Measurements from ENCODE around the gene NEK6. TPM values are rescaled to one million over a fixed set of nuclear protein-coding genes. Genes with fewer than 3 reads are reported as not detected.

Gene NEK6
- total and polyA plus RNA-seq, 9 of the 15 experiments (the other 6 are each of a cell fraction or from before 2014, with no cell fraction given) = 3.1 to 19.0 (median 8.4) TPM

DNA sequence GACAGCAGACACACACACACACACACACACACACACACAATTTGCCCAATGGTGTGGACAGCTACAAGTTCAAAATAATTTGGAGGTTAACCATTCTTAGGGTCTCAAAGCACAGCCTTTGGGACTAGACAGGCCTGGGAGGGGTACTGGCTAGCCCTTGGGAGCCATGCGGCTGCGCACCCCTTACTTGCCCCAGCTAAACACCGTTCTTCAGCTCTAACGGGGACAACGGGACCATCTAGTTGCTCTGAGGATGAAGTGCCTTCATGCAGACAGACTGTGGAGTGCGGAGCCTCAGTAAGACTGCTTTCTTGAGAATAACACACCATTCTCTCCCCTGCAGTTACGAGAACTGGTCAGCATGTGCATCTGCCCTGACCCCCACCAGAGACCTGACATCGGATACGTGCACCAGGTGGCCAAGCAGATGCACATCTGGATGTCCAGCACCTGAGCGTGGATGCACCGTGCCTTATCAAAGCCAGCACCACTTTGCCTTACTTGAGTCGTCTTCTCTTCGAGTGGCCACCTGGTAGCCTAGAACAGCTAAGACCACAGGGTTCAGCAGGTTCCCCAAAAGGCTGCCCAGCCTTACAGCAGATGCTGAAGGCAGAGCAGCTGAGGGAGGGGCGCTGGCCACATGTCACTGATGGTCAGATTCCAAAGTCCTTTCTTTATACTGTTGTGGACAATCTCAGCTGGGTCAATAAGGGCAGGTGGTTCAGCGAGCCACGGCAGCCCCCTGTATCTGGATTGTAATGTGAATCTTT, 92.9 kb downstream of the NEK6 start:
- H3K4me3 ChIP-seq = no peak overlapping the region
- DNase-seq (ENCODE audit: extremely low read depth in 1 of 4, low spot score in 3 of 4) = no peak
- H4K20me1 ChIP-seq (replicated peaks; ENCODE audit: control insufficient read depth, insufficient read depth, low read length) = peaks cover 7% of the 10 kb centered on the region
- no peak overlapping the region for H3K27ac ChIP-seq (ENCODE audit: extremely low read depth, low read depth, low read length)
- WGBS (ENCODE audit: insufficient coverage, low coverage, missing lambda C conversion rate) = 93% methylated on average over 16 of the region's 16 CpGs
- no peak for ATAC-seq
- intact Hi-C loops (cut with micrococcal nuclease) (no loop called here), in situ Hi-C loops (cut with MboI) (no loop called here)
- no peak overlapping the region for H3K9ac ChIP-seq (ENCODE audit: insufficient read depth in 1 of 2, low read depth in 2 of 2, low read length in 2 of 2)
- H3K36me3 ChIP-seq (ENCODE audit: control insufficient read depth, insufficient read depth, low read length) = peaks cover 91% of the 10 kb centered on the region
- no TSS peak for BruUV-seq (replicated peaks)
- no peak overlapping the region for H3K4me2 ChIP-seq (ENCODE audit: insufficient read depth, low read length)
- ChIA-PET CTCF (ENCODE audit: low intra/inter-chr PET ratio) (no interaction called here), POLR2A (interaction anchor here (0.6 to 1.0 kb wide), 2 partner anchors 10 to 102 kb away, joined by 3 to 4 read pairs; no protein-coding TSS in a partner anchor)
- TF ChIP-seq, protein P1, sequence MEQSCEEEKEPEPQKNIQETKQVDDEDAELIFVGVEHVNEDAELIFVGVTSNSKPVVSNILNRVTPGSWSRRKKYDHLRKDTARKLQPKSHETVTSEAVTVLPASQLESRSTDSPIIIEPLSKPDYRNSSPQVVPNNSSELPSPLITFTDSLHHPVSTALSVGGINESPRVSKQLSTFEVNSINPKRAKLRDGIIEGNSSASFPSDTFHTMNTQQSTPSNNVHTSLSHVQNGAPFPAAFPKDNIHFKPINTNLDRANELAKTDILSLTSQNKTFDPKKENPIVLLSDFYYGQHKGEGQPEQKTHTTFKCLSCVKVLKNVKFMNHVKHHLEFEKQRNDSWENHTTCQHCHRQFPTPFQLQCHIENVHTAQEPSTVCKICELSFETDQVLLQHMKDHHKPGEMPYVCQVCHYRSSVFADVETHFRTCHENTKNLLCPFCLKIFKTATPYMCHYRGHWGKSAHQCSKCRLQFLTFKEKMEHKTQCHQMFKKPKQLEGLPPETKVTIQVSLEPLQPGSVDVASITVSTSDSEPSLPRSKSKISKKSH (CRISPR knock-in tag; IDR thresholded peaks at IDR 0.05) = no peak
- TF ChIP-seq MYNN (IDR thresholded peaks at IDR 0.05) (0 out of 2 replicates have a peak, but pooled peaks have one; percentile 25), MYNN (CRISPR knock-in tag; IDR thresholded peaks at IDR 0.05) (no peak), NCOA1 (IDR thresholded peaks at IDR 0.05; ENCODE audit: low read depth) (no peak), POLR2A (conservative IDR thresholded peaks at IDR 0.05) (peak; percentile 59), SUPT5H (IDR thresholded peaks at IDR 0.05) (0 out of 2 replicates have a peak, but pooled peaks have one; percentile 52), CREB1 (IDR thresholded peaks at IDR 0.05) (no peak), CREB1 (CRISPR knock-in tag; IDR thresholded peaks at IDR 0.05) (no peak), ZNF551 (CRISPR knock-in tag; IDR thresholded peaks at IDR 0.05) (no peak)
- H3K79me2 ChIP-seq (ENCODE audit: control insufficient read depth, insufficient read depth, low read length) = no peaks in the 10 kb centered on the region
- no peaks in the 10 kb centered on the region for H3K9me3 ChIP-seq (replicated peaks; ENCODE audit: control insufficient read depth, insufficient read depth, low read depth, low read length)
- H3K9me1 ChIP-seq (ENCODE audit: control insufficient read depth, insufficient read depth, low read length) = peaks cover 3% of the 10 kb centered on the region
- FAIRE-seq = no peak
- no peak overlapping the region for H2AFZ ChIP-seq (ENCODE audit: low read depth, low read length)
- H3K4me1 ChIP-seq (replicated peaks in 1 of 2; ENCODE audit: control insufficient read depth in 2 of 2, insufficient read depth in 2 of 2, low read length in 2 of 2) = peaks cover 0 to 22% of the 10 kb centered on the region in 2 experiments; a peak in 3 of 5 replicates
- no peaks in the 10 kb centered on the region for H3K27me3 ChIP-seq (ENCODE audit: control insufficient read depth in 2 of 2, insufficient read depth in 2 of 2, low read length in 2 of 2)

Measured in K562 (cell line).